Neuronal stem cell (in vitro differentiated cells): ENCODE measurements around the gene FIGN.

Experiments
- DNase-seq: peaks from one replicate; pipeline ENCODE4 v3.0.0-alpha.2; 2013; ENCODE audit warnings: low spot score
- H2AFZ ChIP-seq: one replicate; pipeline ENCODE4 v1.6.1; 2013; ENCODE audit warnings: mild to moderate bottlenecking, low read length, inconsistent platforms
- H2AK5ac ChIP-seq: 2 replicates; pipeline ENCODE4 v1.6.1; 2013; ENCODE audit warnings: low read depth, mild to moderate bottlenecking, inconsistent platforms, low read length, moderate library complexity, mixed read lengths
- H2BK120ac ChIP-seq: 2 replicates; pipeline ENCODE4 v1.6.1; 2013; ENCODE audit warnings: low read depth, mild to moderate bottlenecking, inconsistent platforms, low read length, moderate library complexity, mixed read lengths
- H2BK12ac ChIP-seq: one replicate; pipeline ENCODE4 v1.6.1; 2013; ENCODE audit warnings: low read length, inconsistent platforms
- H2BK15ac ChIP-seq: 2 replicates; pipeline ENCODE4 v1.6.1; 2013; ENCODE audit warnings: mild to moderate bottlenecking, low read length, inconsistent platforms, mixed read lengths
- H2BK5ac ChIP-seq: one replicate; pipeline ENCODE4 v1.6.1; 2013; ENCODE audit warnings: inconsistent platforms, mild to moderate bottlenecking, low read length, moderate library complexity
- H3K14ac ChIP-seq: one replicate; pipeline ENCODE4 v1.6.1; 2013; ENCODE audit warnings: low read length, inconsistent platforms
- H3K18ac ChIP-seq: 2 replicates; pipeline ENCODE4 v1.6.1; 2013; ENCODE audit warnings: low read length, inconsistent platforms
- H3K23ac ChIP-seq: 2 replicates; pipeline ENCODE4 v1.6.1; 2013; ENCODE audit warnings: low read depth, mild to moderate bottlenecking, mixed read lengths, low read length, inconsistent platforms; ENCODE audit not compliant: poor library complexity
- H3K27ac ChIP-seq: replicated peaks from 3 replicates; pipeline ENCODE4 v1.5.1; 2013; ENCODE audit warnings: low read length, inconsistent platforms
- H3K27me3 ChIP-seq, 3 experiments: 2 replicates each; pipeline ENCODE4 v1.6.1; 2013; ENCODE audit warnings: low read length in 3 of 3, mild to moderate bottlenecking in 2 of 3, inconsistent platforms in 1 of 3, low read depth in 1 of 3, mixed read lengths in 1 of 3, moderate library complexity in 1 of 3; ENCODE audit not compliant: control insufficient read depth in 3 of 3, insufficient read depth in 3 of 3
- H3K36me3 ChIP-seq, 2 donors: replicated peaks in 1 of 2; 2 replicates each; pipeline ENCODE4 v1.6.1; 2013; ENCODE audit warnings: low read length in 2 of 2; ENCODE audit not compliant: control insufficient read depth in 2 of 2, insufficient read depth in 2 of 2
- H3K4ac ChIP-seq: 2 replicates; pipeline ENCODE4 v1.6.1; 2013; ENCODE audit warnings: inconsistent platforms, mild to moderate bottlenecking, low read length, moderate library complexity
- H3K4me1 ChIP-seq, 2 donors: 1 replicate in 1 of 2; 2 replicates in 1 of 2; pipeline ENCODE4 v1.6.1; 2013; ENCODE audit warnings: low read length in 2 of 2, low read depth in 1 of 2; ENCODE audit not compliant: control insufficient read depth in 2 of 2, insufficient read depth in 1 of 2
- H3K4me2 ChIP-seq: one replicate; pipeline ENCODE4 v1.6.1; 2013; ENCODE audit warnings: mild to moderate bottlenecking, low read length, inconsistent platforms; ENCODE audit not compliant: insufficient read depth, poor library complexity, severe bottlenecking
- H3K4me3 ChIP-seq, 2 donors: 2 replicates each; pipeline ENCODE4 v1.5.1; 2013; ENCODE audit warnings: low read length in 2 of 2, mild to moderate bottlenecking in 2 of 2, inconsistent platforms in 1 of 2, moderate library complexity in 1 of 2
- H3K79me1 ChIP-seq: one replicate; pipeline ENCODE4 v1.6.1; 2013; ENCODE audit warnings: low read depth, mild to moderate bottlenecking, inconsistent platforms, low read length, moderate library complexity
- H3K9ac ChIP-seq: one replicate; pipeline ENCODE4 v1.6.1; 2013; ENCODE audit warnings: mild to moderate bottlenecking, low read depth, low read length, inconsistent platforms; ENCODE audit not compliant: poor library complexity
- H3K9me3 ChIP-seq, 2 donors: replicated peaks in 1 of 2; 2 replicates each; pipeline versions ENCODE3 to v1.6.1; 2013; ENCODE audit warnings: low read length in 2 of 2, mild to moderate bottlenecking in 2 of 2, inconsistent platforms in 1 of 2, low read depth in 1 of 2, mixed read lengths in 1 of 2, moderate library complexity in 1 of 2; ENCODE audit not compliant: control insufficient read depth in 2 of 2, insufficient read depth in 1 of 2
- H4K8ac ChIP-seq: one replicate; pipeline ENCODE4 v1.6.1; 2013; ENCODE audit warnings: low read depth, mild to moderate bottlenecking, inconsistent platforms, low read length, moderate library complexity
- H4K91ac ChIP-seq: one replicate; pipeline ENCODE4 v1.6.1; 2013; ENCODE audit warnings: low read length, low read depth, mild to moderate bottlenecking, inconsistent platforms; ENCODE audit not compliant: poor library complexity
- WGBS, 2 donors: extraction: QIAGEN DNeasy Blood & Tissue Kit; methylation state at CpG; one replicate each; pipeline ENCODE4 v1.1.7; 2013; ENCODE audit warnings: missing lambda C conversion rate in 2 of 2, mixed read lengths in 1 of 2; ENCODE audit not compliant: insufficient read length in 2 of 2, insufficient replicate concordance in 1 of 2; ENCODE audit errors: extremely low coverage in 2 of 2; 5-methylcytosine and 5-hydroxymethylcytosine counted together

FIGN gene

DNA sequence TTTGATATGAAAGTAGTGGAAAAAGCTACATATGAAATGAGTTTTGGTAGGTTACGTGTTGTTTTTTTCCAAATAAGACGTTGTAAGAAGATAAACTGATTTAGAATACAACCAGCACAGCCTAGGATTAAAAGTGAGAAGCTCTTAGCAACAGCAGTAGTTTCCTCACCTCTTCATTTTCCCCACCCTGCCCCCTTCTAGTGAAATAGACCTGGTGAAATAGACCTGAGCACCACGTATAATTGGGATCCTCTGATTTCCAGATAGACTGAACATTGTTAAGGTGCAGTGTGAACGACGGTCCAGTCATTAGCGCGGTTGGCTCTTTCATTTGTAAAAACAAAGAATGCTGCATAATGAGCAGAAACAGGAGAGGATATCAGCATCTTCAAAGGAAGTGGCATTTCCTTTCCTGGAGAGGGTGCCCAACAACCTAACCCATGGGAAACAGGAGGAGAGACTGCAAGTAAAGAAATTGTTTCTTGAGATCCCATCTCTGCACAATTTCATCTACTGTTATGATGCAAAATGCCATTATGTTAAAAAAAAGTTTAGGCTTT is 114.3 kb downstream of the FIGN start:
- no peak for DNase-seq

DNA sequence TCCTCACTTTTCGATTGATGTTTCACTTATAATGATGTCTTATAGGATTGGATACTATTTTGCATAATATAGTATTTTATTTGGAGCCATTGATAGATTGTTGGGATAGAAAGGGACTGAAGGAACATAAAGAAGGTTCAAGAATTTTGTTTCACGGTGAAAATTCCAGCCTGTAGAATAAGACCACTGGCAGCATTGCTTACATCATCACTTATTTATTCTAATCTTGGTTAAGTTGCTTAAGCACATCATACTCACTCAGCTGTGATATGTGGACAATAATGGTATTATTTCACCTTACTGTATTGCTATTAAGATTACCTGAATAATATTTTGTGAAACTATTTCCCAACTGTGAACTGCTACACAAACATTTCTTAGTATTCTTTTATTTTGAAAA is 118.3 kb downstream of the FIGN start:
- H3K4me1 ChIP-seq = peaks cover 8 to 18% of the 10 kb centered on the region in 2 donors
- no peak overlapping the region for H4K91ac ChIP-seq
- H3K4ac ChIP-seq = no peak overlapping the region
- no peak overlapping the region for H2BK15ac ChIP-seq
- no peak overlapping the region for H2AK5ac ChIP-seq
- H3K9ac ChIP-seq = no peak overlapping the region
- no peak overlapping the region for H3K18ac ChIP-seq
- H3K9me3 ChIP-seq = no peaks in the 10 kb centered on the region
- no peaks in the 10 kb centered on the region for H3K27me3 ChIP-seq
- H3K4me2 ChIP-seq = no peak overlapping the region
- no peak overlapping the region for H3K27ac ChIP-seq
- H2BK120ac ChIP-seq = no peak overlapping the region
- no peak overlapping the region for H2BK5ac ChIP-seq
- no peak overlapping the region for H2BK12ac ChIP-seq
- WGBS, 2 donors = no CpG with 5 or more reads among the region's 2 CpGs
- no peak overlapping the region for H2AFZ ChIP-seq
- no peak for DNase-seq
- no peak overlapping the region for H3K14ac ChIP-seq
- no peak overlapping the region for H3K23ac ChIP-seq
- H3K79me1 ChIP-seq = no peaks in the 10 kb centered on the region
- no peaks in the 10 kb centered on the region for H3K36me3 ChIP-seq
- H3K4me3 ChIP-seq = no peak overlapping the region
- no peak overlapping the region for H4K8ac ChIP-seq

More for the DNA sequence above, 114.3 kb downstream of the FIGN start:
- no peak overlapping the region for H4K8ac ChIP-seq
- 100% methylated on average over 2 of the region's 7 CpGs; no CpG with 5 or more reads in 1 of the 2 donors for WGBS, 2 donors
- H3K27ac ChIP-seq = no peak overlapping the region
- H3K79me1 ChIP-seq = no peaks in the 10 kb centered on the region
- H3K23ac ChIP-seq = no peak overlapping the region
- no peak overlapping the region for H3K14ac ChIP-seq
- no peak overlapping the region for H3K4me3 ChIP-seq
- no peaks in the 10 kb centered on the region for H3K9me3 ChIP-seq
- H2BK12ac ChIP-seq = no peak overlapping the region
- H3K27me3 ChIP-seq = no peaks in the 10 kb centered on the region
- no peak overlapping the region for H3K18ac ChIP-seq
- H2BK15ac ChIP-seq = no peak overlapping the region
- H2AFZ ChIP-seq = no peak overlapping the region
- no peak overlapping the region for H3K4ac ChIP-seq
- H3K4me1 ChIP-seq = peaks cover 4 to 12% of the 10 kb centered on the region in 2 donors
- H2AK5ac ChIP-seq = no peak overlapping the region
- H3K4me2 ChIP-seq = no peak overlapping the region
- H3K9ac ChIP-seq = no peak overlapping the region
- no peaks in the 10 kb centered on the region for H3K36me3 ChIP-seq
- H2BK120ac ChIP-seq = no peak overlapping the region
- H4K91ac ChIP-seq = no peak overlapping the region
- H2BK5ac ChIP-seq = no peak overlapping the region

DNA sequence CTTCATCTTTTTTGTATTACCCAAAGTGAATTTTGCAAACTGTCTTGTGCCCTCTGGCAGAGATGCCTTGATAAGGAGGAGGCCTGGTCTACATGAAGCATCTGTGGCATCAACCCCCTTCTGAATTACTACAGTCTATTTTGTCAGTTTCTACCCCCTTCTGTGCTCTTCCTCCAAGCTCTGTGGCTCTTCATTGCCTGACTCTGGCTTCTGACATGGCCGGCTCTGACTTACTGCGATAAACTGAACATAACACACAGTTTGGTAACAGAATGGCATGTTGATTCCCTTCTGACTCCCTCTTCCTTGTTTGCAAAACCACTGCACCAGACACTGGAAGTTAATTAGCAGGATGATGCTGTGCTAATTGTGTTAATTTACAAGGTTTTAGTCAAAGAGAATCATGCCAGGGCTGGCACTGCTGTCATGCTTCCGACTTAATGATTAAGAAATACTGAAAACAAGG is 122.5 kb downstream of the FIGN start:
- Histone ChIP-seq H3K23ac (no peak overlapping the region), H3K4me1 (peaks cover 7 to 10% of the 10 kb centered on the region in 2 donors), H3K18ac (no peak overlapping the region), H3K14ac (no peak overlapping the region), H3K27me3 (no peaks in the 10 kb centered on the region), H3K9me3 (no peaks in the 10 kb centered on the region), H3K79me1 (peaks cover 5% of the 10 kb centered on the region), H3K4ac (no peak overlapping the region), H2AFZ (no peak overlapping the region), H2BK12ac (no peak overlapping the region), H3K36me3 (peaks cover 22 to 33% of the 10 kb centered on the region in 2 donors), H2BK5ac (no peak overlapping the region), H3K9ac (no peak overlapping the region), H2BK15ac (no peak overlapping the region), H2AK5ac (no peak overlapping the region), H4K91ac (no peak overlapping the region), H4K8ac (no peak overlapping the region), H3K4me2 (no peak overlapping the region), H3K27ac (peak overlapping the region; percentile 11), H2BK120ac (no peak overlapping the region), H3K4me3 (no peak overlapping the region)
- DNase-seq = no peak
- no CpG with 5 or more reads among the region's 3 CpGs for WGBS, 2 donors

DNA sequence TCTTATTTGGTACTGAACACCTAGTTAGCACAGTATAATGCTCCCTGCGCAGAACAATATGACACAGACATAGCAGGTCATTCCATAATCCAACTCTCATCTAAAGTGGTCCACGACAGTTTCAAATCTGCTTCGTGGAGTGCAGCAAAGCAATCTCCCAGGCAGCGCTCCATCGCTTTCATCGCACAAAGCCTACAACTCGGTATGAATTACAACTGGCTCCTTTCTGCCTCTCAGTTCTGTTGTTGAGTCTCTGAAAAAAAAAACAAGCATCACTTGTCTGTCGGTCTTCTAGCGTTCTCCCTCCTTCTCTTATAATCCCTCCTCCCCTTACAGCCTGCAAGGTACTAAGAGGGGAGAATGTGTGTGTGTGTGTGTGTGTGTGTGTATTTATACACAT is 123.5 kb downstream of the FIGN start:
- H3K4me3 ChIP-seq = no peak overlapping the region
- H3K9ac ChIP-seq = no peak overlapping the region
- no CpG with 5 or more reads among the region's 9 CpGs for WGBS, 2 donors
- H4K91ac ChIP-seq = no peak overlapping the region
- no peak overlapping the region for H3K23ac ChIP-seq
- H3K4me2 ChIP-seq = no peak overlapping the region
- no peak overlapping the region for H3K14ac ChIP-seq
- H4K8ac ChIP-seq = no peak overlapping the region
- no peak overlapping the region for H3K27ac ChIP-seq
- peaks cover 7 to 10% of the 10 kb centered on the region in 2 donors for H3K4me1 ChIP-seq
- H2BK12ac ChIP-seq = no peak overlapping the region
- no peak overlapping the region for H3K18ac ChIP-seq
- no peak overlapping the region for H2BK15ac ChIP-seq
- no peaks in the 10 kb centered on the region for H3K27me3 ChIP-seq
- H2AFZ ChIP-seq = no peak overlapping the region
- peaks cover 22 to 37% of the 10 kb centered on the region in 2 donors for H3K36me3 ChIP-seq
- H2BK5ac ChIP-seq = no peak overlapping the region
- H3K79me1 ChIP-seq = peaks cover 5% of the 10 kb centered on the region
- no peak for DNase-seq
- no peak overlapping the region for H2AK5ac ChIP-seq
- H3K4ac ChIP-seq = no peak overlapping the region
- no peak overlapping the region for H2BK120ac ChIP-seq
- no peaks in the 10 kb centered on the region for H3K9me3 ChIP-seq
